Activated CD8-positive, alpha-beta memory T cell treated with anti-CD3 and anti-CD28 coated beads, Interleukin-2, amount 50 U/mL, for 24 hours (primary cell): ENCODE results near the gene TTC39B.

ENCODE experiments used
- DNase-seq: peaks from one replicate; pipeline ENCODE4 v3.0.0-alpha.2; 2020; ENCODE audit errors: extremely low read depth

Gene TTC39B

GRCh38 chr9:15225564-15226126, 81.4 kb downstream of the TTC39B start:
- DNase-seq = no peak

- no peak for DNase-seq
Observed at GRCh38 chr9:15222313-15222712, 84.7 kb downstream of the TTC39B start.

- no peak for DNase-seq
Observed at GRCh38 chr9:15221746-15222145, 85.3 kb downstream of the TTC39B start.

- no peak for DNase-seq
Observed at GRCh38 chr9:15220658-15221318, 86.2 kb downstream of the TTC39B start.

- DNase-seq = no peak
Observed at GRCh38 chr9:15219546-15219945, 87.5 kb downstream of the TTC39B start.

- DNase-seq = no peak
Observed at GRCh38 chr9:15218994-15219393, 88.0 kb downstream of the TTC39B start.

GRCh38 chr9:15213249-15213648, 93.8 kb downstream of the TTC39B start:
- no peak for DNase-seq

- DNase-seq = no peak
Observed at GRCh38 chr9:15211815-15212495, 95.1 kb downstream of the TTC39B start.

GRCh38 chr9:15211160-15211814, 95.7 kb downstream of the TTC39B start:
- peak; percentile 39 for DNase-seq

- DNase-seq = no peak
Observed at GRCh38 chr9:15206903-15207696, 99.9 kb downstream of the TTC39B start.

- no peak for DNase-seq
Observed at GRCh38 chr9:15205632-15206420, 101.2 kb downstream of the TTC39B start.

GRCh38 chr9:15203581-15203980, 103.4 kb downstream of the TTC39B start:
- DNase-seq = no peak

- DNase-seq = no peak
Observed at GRCh38 chr9:15200111-15200510, 106.9 kb downstream of the TTC39B start.

- no peak for DNase-seq
Observed at GRCh38 chr9:15192856-15193255, 114.2 kb downstream of the TTC39B start.

- no peak for DNase-seq
Observed at GRCh38 chr9:15191378-15191777, 115.6 kb downstream of the TTC39B start.

GRCh38 chr9:15189481-15189880, 117.5 kb downstream of the TTC39B start:
- DNase-seq = no peak

GRCh38 chr9:15187589-15187988, 119.4 kb downstream of the TTC39B start:
- DNase-seq = no peak

GRCh38 chr9:15182730-15183129, 124.3 kb downstream of the TTC39B start:
- DNase-seq = no peak

GRCh38 chr9:15182101-15182551, 124.9 kb downstream of the TTC39B start:
- no peak for DNase-seq

GRCh38 chr9:15180124-15180523, 126.9 kb downstream of the TTC39B start:
- DNase-seq = no peak

- no peak for DNase-seq
Observed at GRCh38 chr9:15178631-15179030, 128.4 kb downstream of the TTC39B start.
